GM18508 (cell line): ENCODE measurements around the gene CRISP2.

ENCODE experiments used
- ATAC-seq: cut with Tn5 transposase; IDR thresholded peaks from one replicate; pipeline ENCODE4 v1.9.1; 2021; ENCODE audit warnings: moderate number of reproducible peaks; ENCODE audit not compliant: insufficient read depth, unreplicated experiment

The CRISP2 gene

DNA sequence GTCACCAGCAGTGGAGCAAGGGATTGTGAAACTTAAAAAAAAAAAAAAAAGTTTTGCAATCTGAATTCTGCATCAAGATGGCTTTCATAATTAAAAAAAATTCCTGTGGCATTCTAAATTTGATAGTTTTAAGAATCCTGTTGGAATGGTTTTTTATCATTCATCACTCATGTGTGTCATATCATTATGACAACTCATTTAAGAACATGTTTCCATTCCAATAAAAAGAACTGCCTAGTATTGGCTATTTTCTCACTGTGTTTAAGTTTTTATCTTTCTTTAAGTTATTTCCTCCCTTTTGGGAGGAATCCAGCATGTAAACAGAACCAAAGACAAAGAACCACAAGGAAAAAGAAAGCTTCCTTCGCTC lies 50.5 kb downstream of the CRISP2 start:
- no peak for ATAC-seq

DNA sequence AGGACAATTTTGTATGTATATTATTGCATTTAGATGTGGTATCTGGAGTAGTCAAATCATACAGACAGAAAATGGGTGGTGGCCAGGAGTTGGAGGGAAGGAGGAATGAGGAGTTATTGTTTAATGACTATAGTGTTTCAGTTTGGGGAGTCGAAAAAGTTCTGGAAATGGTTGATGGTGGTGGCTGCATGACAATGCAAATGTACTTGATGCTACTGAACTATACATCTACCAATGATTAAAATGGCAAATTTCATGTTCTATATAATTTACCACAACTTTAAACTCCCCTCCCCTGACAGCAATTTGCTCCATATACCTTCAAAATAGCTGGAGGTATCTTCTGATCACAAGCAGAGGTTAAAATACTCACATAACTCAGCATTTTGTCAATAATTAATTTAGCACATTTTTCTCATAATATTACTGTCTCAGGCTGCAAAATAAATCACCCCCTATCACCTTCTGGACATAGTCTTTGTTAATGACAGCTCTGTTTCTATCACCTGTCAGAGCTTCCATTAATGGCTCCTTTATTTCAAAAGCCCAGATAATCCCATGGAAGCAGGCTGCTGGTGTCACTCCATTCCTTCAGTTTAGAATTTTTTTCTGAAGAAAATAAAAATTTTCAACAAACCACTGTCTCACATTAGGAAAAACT lies 51.0 kb downstream of the CRISP2 start:
- ATAC-seq = no peak

DNA sequence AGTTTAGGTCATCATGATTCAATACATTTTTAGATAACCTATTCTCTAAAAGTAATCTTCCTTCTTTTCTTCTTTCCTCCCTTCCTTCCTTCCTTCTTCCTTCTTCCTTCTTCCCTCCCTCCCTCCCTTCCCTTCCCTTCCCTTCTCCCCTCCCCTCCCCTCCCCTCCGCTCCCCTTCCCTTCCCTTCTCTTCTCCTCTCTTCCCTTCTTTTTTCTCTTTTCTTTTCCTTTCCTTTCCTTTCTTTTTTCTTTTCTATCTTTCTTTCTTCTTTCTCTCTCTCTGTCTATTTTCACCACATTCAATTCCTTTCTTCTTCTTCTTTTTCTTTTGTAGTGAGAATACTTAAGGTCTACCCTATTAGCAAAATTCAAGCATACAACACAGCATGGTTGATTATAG lies 59.4 kb downstream of the CRISP2 start:
- no peak for ATAC-seq

DNA sequence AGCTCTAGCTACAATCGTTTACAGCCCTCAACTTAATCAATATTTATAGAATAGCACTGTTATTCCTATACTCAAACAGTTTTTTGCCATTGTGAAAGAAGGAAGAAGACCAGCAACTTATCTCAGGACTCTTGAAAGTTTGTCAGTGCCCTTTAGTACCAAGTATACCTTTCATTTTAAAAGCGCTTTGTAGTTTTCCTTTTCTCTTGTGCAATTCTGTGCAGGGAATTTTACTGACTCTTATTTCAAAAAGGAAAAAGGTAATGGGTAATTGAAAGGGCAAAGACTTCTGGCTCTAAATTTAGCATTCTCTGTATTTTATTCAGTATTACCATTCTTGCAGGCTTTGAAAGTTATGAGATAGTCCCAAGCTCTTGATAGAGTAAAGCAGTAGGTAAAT lies 59.9 kb downstream of the CRISP2 start:
- ATAC-seq = no peak

DNA sequence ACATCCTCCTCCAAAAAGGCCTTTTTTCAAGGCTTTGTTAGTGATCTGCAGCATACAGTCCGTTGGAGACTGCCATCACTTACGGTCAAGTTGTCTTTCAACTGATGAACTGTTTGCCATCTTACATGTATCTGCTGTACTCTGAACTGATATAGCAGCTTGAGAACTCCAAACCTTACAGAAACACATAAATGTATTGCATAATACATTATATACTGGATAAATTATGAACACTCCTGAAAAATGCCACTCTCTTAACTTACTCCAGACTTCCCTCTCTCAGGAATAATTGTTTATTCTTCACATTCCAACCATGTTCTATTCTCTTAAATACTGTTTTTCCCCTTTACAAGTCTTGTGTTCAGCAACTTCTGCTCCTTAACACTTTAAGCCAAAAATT lies 62.1 kb downstream of the CRISP2 start:
- ATAC-seq = no peak

DNA sequence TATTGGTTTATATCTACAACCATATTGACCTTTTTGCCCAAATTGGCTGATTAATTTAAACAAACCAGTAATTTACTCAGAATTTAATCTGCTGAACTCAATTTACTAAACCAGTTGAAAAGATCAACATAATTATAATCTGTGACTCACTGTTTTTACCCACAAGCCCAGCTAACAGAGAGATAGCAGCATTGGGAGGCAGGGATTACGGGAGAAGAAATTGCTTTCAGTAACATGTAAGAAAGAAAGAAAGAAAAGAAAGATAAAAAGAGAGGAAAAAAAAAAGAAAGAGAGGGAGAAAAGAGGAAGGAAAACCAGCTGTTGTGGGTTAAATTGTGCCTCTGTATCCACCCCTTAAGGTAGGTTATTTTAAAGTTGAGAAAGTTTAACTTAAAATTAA lies 63.4 kb downstream of the CRISP2 start:
- ATAC-seq = no peak

DNA sequence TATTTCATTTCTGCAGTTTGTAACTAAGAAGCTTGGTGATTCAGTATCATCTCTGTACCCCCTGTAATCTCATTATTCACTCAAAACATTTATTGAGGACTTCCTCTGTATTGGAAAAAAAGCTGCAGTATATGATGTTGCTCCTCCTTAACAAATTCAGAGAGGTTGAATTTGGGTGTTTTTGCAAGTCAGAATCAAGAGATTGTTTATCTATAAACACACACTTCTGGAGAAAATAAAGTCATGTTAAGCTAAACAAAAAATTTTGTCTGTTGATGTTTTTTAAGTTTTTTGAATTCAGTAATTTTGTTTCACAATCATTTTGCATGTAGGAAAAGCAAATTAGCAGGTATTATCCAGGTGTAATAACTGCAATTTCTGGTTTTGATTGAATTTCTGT lies 65.3 kb downstream of the CRISP2 start:
- ATAC-seq = no peak

DNA sequence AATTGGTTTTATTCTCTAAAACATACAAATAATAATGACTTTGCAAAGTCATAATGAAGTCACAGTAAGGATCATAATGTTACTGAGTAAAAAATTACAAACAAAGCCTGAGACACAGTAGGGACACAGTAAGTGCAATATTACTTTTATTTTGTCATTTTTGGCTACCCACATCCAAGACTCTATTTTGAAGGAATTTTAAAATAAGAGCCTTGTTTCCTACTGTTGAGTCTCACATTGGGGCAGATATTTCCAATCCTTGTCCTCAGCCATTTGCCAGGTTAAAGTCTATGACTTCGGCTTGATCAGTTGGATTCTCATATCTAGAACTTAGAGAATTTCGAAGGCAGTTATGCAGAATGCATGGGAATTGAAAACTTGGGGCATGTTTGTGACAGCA lies 65.9 kb downstream of the CRISP2 start:
- no peak for ATAC-seq

DNA sequence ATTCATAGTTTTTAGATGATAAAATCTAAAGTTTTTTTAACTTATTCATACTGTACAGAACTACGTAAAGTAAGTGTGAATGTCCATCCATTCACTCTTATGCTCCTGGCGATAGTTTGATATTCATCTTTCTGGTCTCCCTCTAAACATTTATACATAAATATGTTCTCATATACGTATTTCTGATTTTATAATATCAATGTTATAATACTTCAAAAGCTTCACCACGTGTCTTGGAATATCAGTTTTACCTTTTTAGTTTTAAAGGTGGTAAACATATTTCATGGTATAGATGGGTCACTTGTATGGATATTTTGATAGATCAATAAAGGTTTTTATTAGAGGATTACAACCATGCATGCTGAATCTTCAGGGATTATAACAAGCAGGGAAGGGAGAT lies 66.4 kb downstream of the CRISP2 start:
- ATAC-seq = no peak

DNA sequence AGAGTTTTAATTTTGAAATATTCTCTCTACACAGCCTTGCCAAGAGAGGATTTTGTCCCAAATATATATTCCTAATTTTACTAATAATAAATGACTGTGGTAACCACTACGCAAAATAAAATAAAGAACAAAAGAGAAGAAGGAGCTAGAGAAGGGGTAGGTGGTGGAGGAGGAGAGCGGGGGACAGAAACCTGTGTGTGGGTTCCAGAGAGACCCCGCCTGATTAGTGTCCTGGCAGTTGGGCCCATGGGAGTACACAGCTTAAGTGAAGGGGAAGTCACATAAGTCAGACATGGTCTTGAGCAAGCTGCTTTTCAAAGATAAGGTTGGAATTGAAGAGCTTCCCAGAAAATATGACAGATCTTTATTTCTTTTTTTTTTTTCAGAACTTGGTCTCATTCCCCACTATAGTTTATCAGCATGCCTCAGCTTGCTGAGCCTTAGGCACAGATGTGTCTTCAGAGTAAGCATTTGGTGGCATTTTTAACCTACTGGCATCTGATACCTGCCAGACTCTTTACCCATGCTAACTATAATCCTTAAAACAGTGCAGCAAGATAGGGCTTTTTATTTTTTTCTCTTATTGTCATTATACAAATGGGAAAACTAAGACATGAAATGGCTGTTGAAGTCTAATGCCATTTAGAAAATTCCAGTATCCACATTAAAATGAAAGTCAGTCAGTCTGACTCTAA lies 67.1 kb downstream of the CRISP2 start:
- no peak for ATAC-seq

DNA sequence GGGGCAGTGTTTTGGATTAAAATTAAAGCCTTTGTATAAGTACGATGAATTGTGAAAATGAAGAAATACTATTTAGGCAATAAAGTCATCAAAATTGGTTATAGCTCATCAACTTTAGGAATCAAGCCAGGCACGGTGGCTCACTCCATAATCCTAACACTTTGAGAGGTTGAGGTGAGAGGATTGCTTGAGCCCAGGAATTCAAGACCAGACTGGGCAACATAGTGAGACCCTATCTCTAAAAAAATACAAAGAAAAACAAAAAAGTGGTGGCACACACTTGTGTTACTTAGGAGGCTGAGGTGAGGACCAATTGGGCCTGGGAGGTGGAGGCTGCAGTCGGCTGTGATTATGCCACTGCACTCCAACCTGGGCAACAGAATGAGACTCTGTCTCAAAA lies 68.2 kb downstream of the CRISP2 start:
- ATAC-seq = no peak
